Psoas muscle (tissue), 8 donors: Measurements from ENCODE around the gene ZNHIT1. TPM values are rescaled to one million over a fixed set of nuclear protein-coding genes. Genes with fewer than 3 reads are reported as not detected.

Experiments used
- ATAC-seq, 4 donors: fragments of 200-7000 bp; cut with Tn5 transposase; one replicate each; pipeline ENCODE4 v1.9.1; 2020; ENCODE audit warnings: moderate library complexity in 3 of 4, mild to moderate bottlenecking in 2 of 4
- DNase-seq, 2 donors: peaks; one replicate each; pipeline ENCODE4 v3.0.0-alpha.2; 2020
- H3K27ac ChIP-seq: fragments of 200-600 bp; one replicate; pipeline ENCODE4 v1.8.0; 2022
- H3K27me3 ChIP-seq, 3 donors: fragments of 200-600 bp in 1 of 3; one replicate each; pipeline versions ENCODE4 v1.6.1 to v1.8.0; 2013 to 2022; ENCODE audit warnings: low read length in 2 of 3, mild to moderate bottlenecking in 2 of 3, moderate library complexity in 1 of 3; ENCODE audit not compliant: insufficient read depth in 3 of 3
- H3K36me3 ChIP-seq, 2 donors: fragments of 200-600 bp in 1 of 2; one replicate each; pipeline versions ENCODE4 v1.6.1 to v1.8.0; 2013 to 2022; ENCODE audit warnings: low read depth in 1 of 2, mild to moderate bottlenecking in 1 of 2, moderate library complexity in 1 of 2; ENCODE audit not compliant: insufficient read depth in 1 of 2
- H3K4me1 ChIP-seq: fragments of 200-600 bp; one replicate; pipeline ENCODE4 v1.8.0; 2022
- H3K4me3 ChIP-seq: fragments of 200-600 bp; one replicate; pipeline ENCODE4 v1.8.0; 2022; ENCODE audit warnings: mild to moderate bottlenecking
- H3K9me3 ChIP-seq: fragments of 200-600 bp; one replicate; pipeline ENCODE4 v1.8.0; 2022
- WGBS, 3 donors: extraction: QIAGEN DNeasy Blood & Tissue Kit; methylation state at CpG; one replicate each; pipeline versions ENCODE4 v1.1.6 to v1.1.7; 2013; 5-methylcytosine and 5-hydroxymethylcytosine counted together
- intact Hi-C, 2 donors: fragments of 100-400 bp; cut with DNase I; formaldehyde crosslinking; loops; one replicate each; pipeline versions ENCODE4 v1.11.0 to v1.14.2; 2022
- polyA plus RNA-seq, 3 donors: library from polyadenylated mRNA; stranded (reverse); fragments of 200-250 nt; gene quantifications; one replicate each; pipeline ENCODE4 v1.2.3, GENCODE V29; 2013
- total RNA-seq, 4 donors: library from RNA; stranded (reverse); fragmentation: NEBNext Ultra II Directional in 2 of 4; extraction: Animal tissue kit (Norgen Biotek cat#: 25700) in 2 of 4; gene quantifications; one replicate each; pipeline versions ENCODE4 v1.2.1 to v1.2.4, GENCODE V29; 2021 to 2023
- TF ChIP-seq, protein P1 (sequence below): fragments of 200-600 bp; IDR thresholded peaks from one replicate; pipeline ENCODE4 v1.8.0; 2022; ENCODE audit warnings: antibody characterized with exemption
- donor health status: healthy with polysubstance abuse.
- donor health status: DM: no; HTN: no; CAD: no; lungs with moderate emphysema.
- donor health status: Bipolar disorder and iron deficiency.
- donor health status: healthy.
- donor health status: DM: yes; HTN: yes; CAD: no.
- donor health status: DM: no; HTN: no; CAD: no.
- donor health status: DM: no; HTN: no; CAD: no.
- donor health status: DM: yes; HTN: yes; CAD: no.

The ZNHIT1 gene
- total and polyA plus RNA-seq, 7 donors = 40.8 to 89.5 (median 58.1) TPM

DNA sequence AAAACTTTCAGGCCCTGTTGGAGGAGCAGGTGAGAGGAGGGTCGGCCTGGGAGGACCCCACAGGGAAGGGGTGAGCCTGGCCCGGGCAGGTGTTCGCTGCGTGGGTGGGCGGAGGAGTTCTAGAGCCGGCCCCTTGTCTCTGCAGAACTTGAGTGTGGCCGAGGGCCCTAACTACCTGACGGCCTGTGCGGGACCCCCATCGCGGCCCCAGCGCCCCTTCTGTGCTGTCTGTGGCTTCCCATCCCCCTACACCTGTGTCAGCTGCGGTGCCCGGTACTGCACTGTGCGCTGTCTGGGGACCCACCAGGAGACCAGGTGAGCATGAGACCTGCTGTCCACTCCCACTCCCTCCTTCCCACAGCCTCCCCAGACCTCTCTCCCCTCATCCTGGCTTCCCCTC is 5.6 kb downstream of the ZNHIT1 start:
- Histone ChIP-seq H3K4me1 (peaks cover 19% of the 10 kb centered on the region), H3K36me3 (peaks cover 3 to 59% of the 10 kb centered on the region in 2 donors), H3K27me3 (no peaks in the 10 kb centered on the region), H3K4me3 (no peak overlapping the region), H3K27ac (no peak overlapping the region), H3K9me3 (no peaks in the 10 kb centered on the region)
- intact Hi-C loops = loop anchor here in 1 of 2 donors (2.0 kb wide), 1 partner anchor 15 kb away; no protein-coding TSS in a partner anchor
- WGBS, 3 donors = 95 to 98% (median 95%) methylated on average over 14 to 15 of the region's 15 CpGs
- DNase-seq (no peak), ATAC-seq (no peak)
- TF ChIP-seq, protein P1, sequence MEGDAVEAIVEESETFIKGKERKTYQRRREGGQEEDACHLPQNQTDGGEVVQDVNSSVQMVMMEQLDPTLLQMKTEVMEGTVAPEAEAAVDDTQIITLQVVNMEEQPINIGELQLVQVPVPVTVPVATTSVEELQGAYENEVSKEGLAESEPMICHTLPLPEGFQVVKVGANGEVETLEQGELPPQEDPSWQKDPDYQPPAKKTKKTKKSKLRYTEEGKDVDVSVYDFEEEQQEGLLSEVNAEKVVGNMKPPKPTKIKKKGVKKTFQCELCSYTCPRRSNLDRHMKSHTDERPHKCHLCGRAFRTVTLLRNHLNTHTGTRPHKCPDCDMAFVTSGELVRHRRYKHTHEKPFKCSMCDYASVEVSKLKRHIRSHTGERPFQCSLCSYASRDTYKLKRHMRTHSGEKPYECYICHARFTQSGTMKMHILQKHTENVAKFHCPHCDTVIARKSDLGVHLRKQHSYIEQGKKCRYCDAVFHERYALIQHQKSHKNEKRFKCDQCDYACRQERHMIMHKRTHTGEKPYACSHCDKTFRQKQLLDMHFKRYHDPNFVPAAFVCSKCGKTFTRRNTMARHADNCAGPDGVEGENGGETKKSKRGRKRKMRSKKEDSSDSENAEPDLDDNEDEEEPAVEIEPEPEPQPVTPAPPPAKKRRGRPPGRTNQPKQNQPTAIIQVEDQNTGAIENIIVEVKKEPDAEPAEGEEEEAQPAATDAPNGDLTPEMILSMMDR = no peak

DNA sequence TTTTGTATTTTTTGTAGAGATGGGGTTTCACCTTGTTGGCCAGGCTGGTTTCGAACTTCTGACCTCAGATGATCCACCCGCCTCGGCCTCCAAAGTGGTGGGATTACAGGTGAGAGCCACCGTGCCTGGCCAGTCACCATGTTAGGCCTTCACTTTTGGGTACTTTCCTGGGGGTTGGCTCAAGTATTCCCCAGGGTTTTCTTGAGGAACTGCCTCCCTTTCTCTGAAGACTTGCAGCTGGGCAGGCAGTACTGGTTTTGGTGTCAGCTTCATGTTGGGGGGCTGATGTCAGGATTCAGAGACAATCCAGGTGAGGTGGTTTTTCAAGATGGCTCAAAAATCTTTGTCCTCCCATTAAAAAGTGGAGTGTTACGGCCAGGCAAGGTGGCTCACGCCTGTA is 7.7 kb downstream of the ZNHIT1 start:
- intact Hi-C loops = no loop called here
- DNase-seq (no peak), ATAC-seq (no peak)
- Histone ChIP-seq H3K27ac (no peak overlapping the region), H3K4me1 (no peaks in the 10 kb centered on the region), H3K4me3 (no peak overlapping the region), H3K27me3 (no peaks in the 10 kb centered on the region), H3K36me3 (peaks cover 3 to 59% of the 10 kb centered on the region in 2 donors), H3K9me3 (no peaks in the 10 kb centered on the region)
- TF ChIP-seq, protein P1 = no peak
- WGBS, 3 donors = 93 to 98% (median 96%) methylated on average over 6 of the region's 6 CpGs

DNA sequence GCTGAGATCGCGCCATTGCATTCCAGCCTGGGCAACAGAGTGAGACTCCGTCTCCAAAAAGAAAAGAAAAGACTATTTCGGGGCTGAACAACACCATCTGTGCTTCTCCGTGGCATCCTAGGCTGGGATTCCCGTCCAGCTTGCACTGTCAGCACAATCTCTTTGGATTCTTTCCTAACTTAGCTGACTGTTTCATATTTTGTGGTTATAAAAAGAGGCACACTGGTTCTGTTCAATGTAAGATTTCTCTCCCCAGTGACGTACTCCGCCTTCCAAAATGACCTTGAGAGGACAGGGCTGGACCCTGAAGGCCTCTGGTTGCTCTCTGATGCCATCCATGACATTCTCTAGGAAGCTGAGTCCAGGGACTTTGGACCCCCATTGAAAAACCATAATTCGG is 8.8 kb downstream of the ZNHIT1 start:
- DNase-seq = no peak
- Histone ChIP-seq H3K4me3 (no peak overlapping the region), H3K4me1 (no peaks in the 10 kb centered on the region), H3K27me3 (no peaks in the 10 kb centered on the region), H3K27ac (no peak overlapping the region), H3K9me3 (no peaks in the 10 kb centered on the region), H3K36me3 (peaks cover 3 to 59% of the 10 kb centered on the region in 2 donors)
- intact Hi-C loops = no loop called here
- ATAC-seq = no peak
- TF ChIP-seq, protein P1 = no peak
- 72 to 78% (median 75%) methylated on average over 9 of the region's 9 CpGs for WGBS, 3 donors

DNA sequence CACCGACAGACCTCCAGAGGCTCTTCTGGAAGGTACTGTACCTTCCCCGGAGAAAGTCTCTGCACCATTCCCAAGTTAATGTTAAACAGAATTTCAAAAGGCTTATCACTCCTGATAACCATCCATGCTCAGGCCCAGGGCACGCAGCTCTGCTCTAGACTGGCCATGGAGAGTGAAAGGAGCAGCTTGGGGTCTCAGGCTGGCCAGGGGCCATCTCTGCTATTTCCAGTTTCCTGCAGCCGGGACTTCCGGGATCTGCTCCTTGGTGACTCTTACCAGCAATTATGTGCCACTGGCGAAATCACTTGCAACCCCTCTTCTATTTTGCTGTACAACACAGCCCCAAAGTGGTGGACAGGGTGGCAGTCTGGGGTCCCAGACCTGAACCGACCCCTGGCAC is 13.7 kb downstream of the ZNHIT1 start:
- no peaks in the 10 kb centered on the region for H3K4me1 ChIP-seq
- no peaks in the 10 kb centered on the region for H3K27me3 ChIP-seq
- peaks cover 0 to 17% of the 10 kb centered on the region in 2 donors for H3K36me3 ChIP-seq
- no peak for DNase-seq
- no peak for ATAC-seq
- H3K27ac ChIP-seq = no peak overlapping the region
- 62 to 73% (median 72%) methylated on average over 7 of the region's 7 CpGs for WGBS, 3 donors
- H3K9me3 ChIP-seq = no peaks in the 10 kb centered on the region
- H3K4me3 ChIP-seq = no peak overlapping the region
- intact Hi-C loops = no loop called here
- TF ChIP-seq, protein P1 = no peak
